Breast epithelium (tissue), 3 donors: ENCODE results near the gene PHACTR2.
"Not testable (repeated sequence)": the region's sequence is repeated elsewhere in the genome, so short reads cannot be mapped to it uniquely, and the experiment has no call there.

Source experiments
- CTCF ChIP-seq, 3 donors: fragments of 450-650 bp; IDR thresholded peaks; one replicate each; pipeline ENCODE4 v1.5.1; 2016 to 2017; ENCODE audit warnings: antibody characterized with exemption in 3 of 3, mild to moderate bottlenecking in 3 of 3, moderate library complexity in 3 of 3
- POLR2A ChIP-seq: fragments of 450-650 bp; IDR thresholded peaks from one replicate; pipeline ENCODE4 v1.6.1; 2016; ENCODE audit warnings: antibody characterized with exemption, mild to moderate bottlenecking, moderate library complexity
- POLR2AphosphoS5 ChIP-seq, 3 donors: sonication (generic); formaldehyde crosslinking; IDR thresholded peaks; one replicate each; pipeline ENCODE4 v1.6.1; 2017; ENCODE audit warnings: antibody characterized with exemption in 3 of 3

GRCh38 chr6:143855057-143855456 lies 177.3 kb downstream of the PHACTR2 start:
- TF ChIP-seq CTCF (IDR thresholded peaks at IDR 0.05); POLR2A; POLR2AphosphoS5 (IDR thresholded peaks at IDR 0.05): not testable (repeated sequence)
